ENCODE data around the gene HMOX2. TPM values are rescaled to one million over a fixed set of nuclear protein-coding genes. Genes with fewer than 3 reads are reported as not detected.

Gene HMOX2
- total RNA-seq, 4 donors from 2014 or later, result 46.9 to 94.0 (median 75.0) TPM

DNA sequence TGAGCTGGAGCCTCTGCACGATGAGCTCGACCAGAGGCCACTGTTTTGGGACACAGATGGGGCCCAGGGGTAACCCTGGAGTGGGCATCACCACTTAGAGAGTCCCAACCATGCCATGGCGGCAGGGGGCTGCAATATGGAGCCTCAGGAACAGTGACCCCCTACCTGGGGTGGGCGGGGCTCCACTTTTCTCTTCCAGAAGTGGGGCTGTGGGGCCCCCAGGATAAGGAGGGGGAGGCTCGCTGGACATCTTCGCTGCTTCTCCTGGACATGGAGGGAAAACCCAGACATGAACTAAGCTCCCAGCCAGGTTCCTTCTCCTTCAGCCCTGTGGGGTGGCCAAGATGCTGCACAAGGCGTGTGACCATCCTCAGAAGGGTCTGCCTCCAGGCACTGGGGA, 37.7 kb downstream of the HMOX2 start:
- no peak overlapping the region for H3K4me3 ChIP-seq
- peaks cover 15 to 58% (median 20%) of the 10 kb centered on the region in 3 donors for H3K36me3 ChIP-seq
- no peak for TF ChIP-seq POLR2A (IDR thresholded peaks at IDR 0.05)
- TF ChIP-seq, protein P1, sequence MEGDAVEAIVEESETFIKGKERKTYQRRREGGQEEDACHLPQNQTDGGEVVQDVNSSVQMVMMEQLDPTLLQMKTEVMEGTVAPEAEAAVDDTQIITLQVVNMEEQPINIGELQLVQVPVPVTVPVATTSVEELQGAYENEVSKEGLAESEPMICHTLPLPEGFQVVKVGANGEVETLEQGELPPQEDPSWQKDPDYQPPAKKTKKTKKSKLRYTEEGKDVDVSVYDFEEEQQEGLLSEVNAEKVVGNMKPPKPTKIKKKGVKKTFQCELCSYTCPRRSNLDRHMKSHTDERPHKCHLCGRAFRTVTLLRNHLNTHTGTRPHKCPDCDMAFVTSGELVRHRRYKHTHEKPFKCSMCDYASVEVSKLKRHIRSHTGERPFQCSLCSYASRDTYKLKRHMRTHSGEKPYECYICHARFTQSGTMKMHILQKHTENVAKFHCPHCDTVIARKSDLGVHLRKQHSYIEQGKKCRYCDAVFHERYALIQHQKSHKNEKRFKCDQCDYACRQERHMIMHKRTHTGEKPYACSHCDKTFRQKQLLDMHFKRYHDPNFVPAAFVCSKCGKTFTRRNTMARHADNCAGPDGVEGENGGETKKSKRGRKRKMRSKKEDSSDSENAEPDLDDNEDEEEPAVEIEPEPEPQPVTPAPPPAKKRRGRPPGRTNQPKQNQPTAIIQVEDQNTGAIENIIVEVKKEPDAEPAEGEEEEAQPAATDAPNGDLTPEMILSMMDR (IDR thresholded peaks at IDR 0.05), result no peak
- peaks cover 11 to 69% (median 22%) of the 10 kb centered on the region in 3 donors for H3K4me1 ChIP-seq
- 73 to 100% methylated on average over 2 to 4 of the region's 7 CpGs for WGBS, 2 donors
- intact Hi-C loops (cut with DNase I), result loop anchor here (5.0 kb wide), 1 partner anchor 33 kb away; no protein-coding TSS in a partner anchor
- H3K9me3 ChIP-seq, result no peaks in the 10 kb centered on the region
- peak overlapping the region in 3 of 4 donors; percentile 69 to 84 (median 78) for H3K27ac ChIP-seq
- H3K27me3 ChIP-seq, result no peaks in the 10 kb centered on the region
- no peak for DNase-seq

DNA sequence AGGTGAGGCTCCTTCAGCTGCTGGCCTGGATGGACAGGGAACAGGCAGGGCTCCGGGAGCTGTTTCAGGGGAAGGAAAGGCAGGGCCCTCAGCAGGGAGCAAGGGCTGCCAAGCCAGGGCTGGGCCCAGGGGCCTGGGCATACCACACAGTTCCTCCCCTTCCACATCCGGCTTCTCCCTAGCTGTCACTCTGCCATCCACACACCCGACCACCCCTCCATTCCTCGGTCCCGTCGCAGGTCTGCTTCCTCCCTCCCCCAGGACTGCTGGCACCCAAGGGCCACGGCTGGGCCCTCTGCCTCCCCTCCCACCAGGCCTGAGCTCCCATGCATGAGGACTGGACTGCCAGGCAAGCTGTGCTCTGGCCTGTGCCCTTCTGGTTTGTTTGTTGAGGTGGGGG, 38.4 kb downstream of the HMOX2 start:
- Histone ChIP-seq H3K36me3 (peaks cover 12 to 51% (median 13%) of the 10 kb centered on the region in 3 donors), H3K4me1 (peaks cover 11 to 77% (median 28%) of the 10 kb centered on the region in 3 donors)
- DNase-seq, result no peak

DNA sequence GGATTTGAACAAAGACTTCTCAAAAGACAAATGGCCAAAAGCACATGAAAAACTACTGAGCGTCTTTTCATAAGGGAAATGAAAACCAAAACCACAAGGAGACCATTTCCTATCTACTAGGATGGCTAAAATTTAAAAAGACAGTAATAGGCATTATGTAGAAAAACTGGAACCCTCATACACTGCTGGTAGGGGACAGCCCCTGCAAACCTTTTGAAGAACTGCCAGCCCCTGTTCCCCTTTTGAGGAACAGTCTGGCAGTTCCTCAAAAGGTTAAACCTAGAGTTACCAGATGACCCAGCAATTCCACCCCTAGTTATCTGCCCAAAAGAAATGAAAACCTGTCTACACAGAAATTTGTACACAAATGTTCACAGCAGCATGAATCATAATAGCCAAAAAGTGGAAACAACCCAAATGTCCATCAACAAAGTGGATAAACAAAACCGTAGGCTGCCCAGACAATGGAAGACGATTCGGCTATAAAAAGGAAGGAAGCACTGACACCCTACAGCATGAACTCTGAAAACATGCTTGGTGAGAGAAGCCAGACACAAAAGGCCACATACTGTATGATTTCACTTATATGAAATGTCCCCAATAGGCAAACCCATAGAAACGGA, 39.5 kb downstream of the HMOX2 start:
- Histone ChIP-seq H3K4me1 (peaks cover 11 to 82% (median 32%) of the 10 kb centered on the region in 3 donors), H3K36me3 (peaks cover 6 to 40% (median 9%) of the 10 kb centered on the region in 3 donors), H3K9me3 (no peaks in the 10 kb centered on the region), H3K4me3 (peak overlapping the region in 1 of 4 donors; percentile 18), H3K27me3 (no peaks in the 10 kb centered on the region), H3K27ac (peak overlapping the region in 3 of 4 donors; percentile 28 to 78 (median 69))
- 15 to 26% methylated on average over 5 of the region's 5 CpGs for WGBS, 2 donors
- intact Hi-C loops (cut with DNase I), result no loop called here
- no peak for TF ChIP-seq POLR2A (IDR thresholded peaks at IDR 0.05)
- TF ChIP-seq, protein P1 (IDR thresholded peaks at IDR 0.05), result no peak
- DNase-seq, result no peak

More for the DNA sequence above, 38.4 kb downstream of the HMOX2 start:
- H3K4me3 ChIP-seq, result no peak overlapping the region
- no peak for TF ChIP-seq POLR2A (IDR thresholded peaks at IDR 0.05)
- TF ChIP-seq, protein P1 (IDR thresholded peaks at IDR 0.05), result no peak
- no peaks in the 10 kb centered on the region for H3K9me3 ChIP-seq
- H3K27me3 ChIP-seq, result no peaks in the 10 kb centered on the region
- 41 to 59% methylated on average over 5 to 7 of the region's 7 CpGs for WGBS, 2 donors
- intact Hi-C loops (cut with DNase I), result loop anchor here (5.0 kb wide), 1 partner anchor 33 kb away; no protein-coding TSS in a partner anchor
- H3K27ac ChIP-seq, result peak overlapping the region; percentile 25 to 84 (median 74)

DNA sequence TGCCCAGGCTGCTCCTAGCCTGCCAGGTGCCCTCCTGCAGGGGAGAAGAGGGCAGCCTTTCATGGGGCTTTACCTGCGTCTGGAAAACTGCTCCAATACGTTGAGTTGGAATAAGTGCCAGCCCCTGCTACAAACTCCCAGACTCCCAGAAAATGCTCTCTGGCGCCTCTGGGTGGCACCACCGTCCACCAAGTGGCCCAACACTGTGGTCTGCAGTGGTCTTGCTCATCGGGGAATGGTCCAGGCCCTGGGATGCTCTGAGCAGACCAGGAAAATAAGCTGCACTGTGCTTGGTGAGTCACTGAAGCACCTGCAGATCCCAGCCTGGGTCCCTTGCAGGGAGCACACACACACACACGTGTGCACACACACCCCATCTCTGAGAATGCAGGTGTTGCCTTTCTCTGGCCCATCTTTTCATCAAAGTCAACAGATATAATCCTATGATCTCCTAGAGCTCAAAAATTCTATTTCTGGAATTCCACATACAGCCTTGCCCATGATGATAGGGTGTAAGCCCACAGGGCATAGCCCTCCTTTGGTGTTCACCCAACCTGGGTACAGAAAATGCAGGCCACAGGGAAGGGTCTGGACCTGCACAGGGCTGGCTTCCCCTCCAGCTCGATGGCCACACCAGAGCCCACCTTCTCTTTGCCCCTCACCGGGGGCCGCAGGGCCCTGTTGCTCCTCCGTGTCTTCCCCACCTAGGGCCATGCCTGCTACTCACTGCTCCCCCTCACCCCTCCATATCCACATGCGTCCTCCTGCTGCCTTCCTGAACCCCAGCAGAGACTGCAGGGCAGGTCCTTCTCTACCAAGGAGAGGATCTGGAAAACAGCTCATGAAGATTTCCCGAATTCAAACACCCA, 41.8 kb downstream of the HMOX2 start:
- intact Hi-C loops (cut with DNase I), result no loop called here
- Histone ChIP-seq H3K4me3 (no peak overlapping the region), H3K27ac (no peak overlapping the region), H3K36me3 (peaks cover 0 to 28% (median 0%) of the 10 kb centered on the region in 3 donors), H3K9me3 (no peaks in the 10 kb centered on the region), H3K4me1 (peaks cover 13 to 70% (median 36%) of the 10 kb centered on the region in 3 donors), H3K27me3 (no peaks in the 10 kb centered on the region)
- DNase-seq, result no peak
- no peak for TF ChIP-seq POLR2A (IDR thresholded peaks at IDR 0.05)
- TF ChIP-seq, protein P1 (IDR thresholded peaks at IDR 0.05), result peak in 5 of 6 experiments; percentile 35 to 61 (median 41)
- 47 to 91% methylated on average over 3 to 9 of the region's 12 CpGs for WGBS, 2 donors
